Raji (cell line): Measurements from ENCODE around the gene PREX1.

Source experiments
- POLR2A ChIP-seq: IDR thresholded peaks from 2 replicates; pipeline ENCODE4 v1.6.1; 2011; ENCODE audit warnings: low read depth, low read length, control low read depth; ENCODE audit not compliant: insufficient read depth

The PREX1 gene

DNA sequence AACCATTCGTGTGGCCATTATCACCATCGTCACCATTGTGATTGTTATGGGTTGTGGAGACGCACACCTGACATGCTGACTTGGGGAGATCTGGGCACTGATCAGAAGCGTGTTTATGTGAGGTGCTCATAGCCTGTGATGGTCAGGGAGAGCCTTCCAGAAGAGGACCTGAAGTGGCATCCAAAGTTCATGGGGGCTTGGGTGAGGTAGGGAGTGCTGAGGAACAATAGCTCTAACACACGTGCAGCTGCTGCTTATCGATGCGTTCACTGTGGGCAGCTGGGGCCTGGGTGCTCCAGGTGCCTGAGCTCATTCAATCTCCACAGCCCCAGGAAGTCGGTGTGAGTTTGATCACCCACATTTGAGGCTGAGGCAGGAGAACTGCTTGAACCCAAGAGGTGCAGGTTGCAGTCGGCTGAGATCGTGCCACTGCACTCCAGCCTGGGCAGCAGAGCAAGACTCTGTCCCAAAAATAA lies 227.3 kb downstream of the PREX1 start:
- TF ChIP-seq POLR2A = no peak

DNA sequence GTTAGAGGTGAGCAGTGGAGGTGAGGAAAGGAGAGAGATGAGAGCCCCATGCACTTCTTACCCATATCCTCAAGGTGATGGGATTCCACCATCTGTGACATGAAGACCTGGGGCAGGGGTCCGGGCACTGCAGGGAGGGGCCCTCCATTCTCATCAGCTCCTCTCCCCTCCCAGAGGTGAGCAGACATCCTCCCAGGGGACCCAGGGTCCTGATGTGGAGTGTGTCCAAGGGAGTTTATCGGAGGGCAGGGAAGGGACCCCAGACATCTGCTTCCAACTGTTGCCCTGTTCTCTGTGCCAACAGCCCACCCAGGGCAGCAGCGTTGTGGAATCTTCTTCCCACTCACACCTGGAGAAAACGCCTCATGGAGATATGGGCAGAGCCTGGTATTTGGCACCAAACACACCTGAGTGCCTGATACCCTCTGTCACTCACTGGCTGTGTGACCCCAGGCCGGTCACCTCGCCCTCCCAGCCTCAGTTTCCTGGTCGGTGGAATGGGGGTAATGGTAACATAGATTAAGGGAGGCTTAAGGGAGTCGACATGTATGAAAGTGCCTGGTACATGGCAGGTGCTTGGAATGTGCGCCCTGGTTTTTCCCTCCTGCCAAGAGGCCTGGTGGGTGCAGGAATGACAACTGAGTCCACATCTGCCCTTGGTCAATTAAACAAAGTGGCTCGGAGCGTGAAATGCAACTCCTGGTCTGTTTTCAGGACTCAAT lies 227.9 kb downstream of the PREX1 start:
- no peak for TF ChIP-seq POLR2A

DNA sequence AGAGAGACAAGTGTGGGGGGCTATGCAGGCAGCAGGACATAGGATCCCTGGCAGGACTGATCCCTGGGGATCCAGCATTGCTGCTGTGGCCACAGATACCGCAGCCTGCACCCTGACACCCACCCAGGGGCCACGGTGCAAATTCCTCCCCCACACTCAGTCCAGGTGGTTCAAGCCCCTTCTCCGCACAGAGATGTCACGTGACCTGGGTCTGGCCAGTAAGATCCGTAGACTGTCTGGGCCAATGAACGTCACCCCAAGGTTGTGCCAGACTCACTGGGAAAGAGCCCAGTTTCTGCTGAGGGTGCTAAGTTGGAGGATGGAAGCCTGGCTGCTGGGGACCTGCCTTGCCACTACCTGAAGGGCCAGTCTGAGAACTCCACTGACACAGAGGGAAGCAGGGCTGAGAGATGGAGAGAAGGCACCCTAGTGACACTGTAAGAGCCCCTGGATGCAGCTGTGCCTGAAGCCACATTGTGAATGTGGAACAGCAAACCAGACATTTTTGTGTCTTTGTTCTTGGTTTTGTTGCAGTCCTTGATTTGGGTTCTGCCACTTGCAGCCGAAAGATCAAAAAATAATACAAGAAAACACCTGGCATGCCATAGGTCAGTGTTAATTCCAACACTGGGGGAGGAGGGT lies 228.6 kb downstream of the PREX1 start:
- no peak for TF ChIP-seq POLR2A

DNA sequence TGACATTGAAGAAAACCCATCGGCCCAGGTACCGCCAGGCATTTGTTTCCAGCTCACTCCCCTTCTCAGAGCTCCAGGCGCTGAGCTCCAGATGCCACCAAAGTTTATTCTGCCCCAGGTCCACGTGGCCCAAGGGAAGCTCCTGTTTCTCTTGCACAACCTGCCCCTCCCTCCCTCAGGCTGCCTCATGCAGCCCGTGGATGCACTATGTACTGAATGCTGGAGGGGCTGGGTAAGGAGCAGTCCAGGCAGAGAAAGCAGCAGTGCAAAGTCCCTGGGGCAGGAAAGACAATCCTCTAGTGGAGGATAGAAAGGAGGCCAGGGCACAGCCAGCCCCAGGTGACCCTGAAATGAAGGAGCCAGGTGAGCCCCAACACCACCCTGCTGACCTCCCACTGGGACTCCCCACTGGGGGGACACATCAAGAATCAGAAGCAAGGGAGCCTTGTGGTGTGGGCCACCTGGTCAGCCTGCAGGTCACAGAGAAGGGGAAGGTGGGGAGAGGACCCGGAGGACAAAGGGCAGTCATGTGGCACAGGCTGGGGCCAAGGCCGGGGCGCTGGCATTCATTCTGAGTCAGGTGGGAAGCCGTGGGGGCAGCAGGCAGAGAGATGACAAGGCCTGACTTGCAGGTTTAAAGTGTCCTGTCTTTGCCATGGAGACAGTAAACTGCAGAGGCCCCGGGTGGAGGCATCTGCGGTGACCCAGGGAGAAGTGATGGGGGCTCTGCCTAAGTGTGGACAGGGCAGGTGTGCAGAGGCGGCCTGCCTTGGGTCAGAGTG lies 230.1 kb downstream of the PREX1 start:
- TF ChIP-seq POLR2A = no peak

DNA sequence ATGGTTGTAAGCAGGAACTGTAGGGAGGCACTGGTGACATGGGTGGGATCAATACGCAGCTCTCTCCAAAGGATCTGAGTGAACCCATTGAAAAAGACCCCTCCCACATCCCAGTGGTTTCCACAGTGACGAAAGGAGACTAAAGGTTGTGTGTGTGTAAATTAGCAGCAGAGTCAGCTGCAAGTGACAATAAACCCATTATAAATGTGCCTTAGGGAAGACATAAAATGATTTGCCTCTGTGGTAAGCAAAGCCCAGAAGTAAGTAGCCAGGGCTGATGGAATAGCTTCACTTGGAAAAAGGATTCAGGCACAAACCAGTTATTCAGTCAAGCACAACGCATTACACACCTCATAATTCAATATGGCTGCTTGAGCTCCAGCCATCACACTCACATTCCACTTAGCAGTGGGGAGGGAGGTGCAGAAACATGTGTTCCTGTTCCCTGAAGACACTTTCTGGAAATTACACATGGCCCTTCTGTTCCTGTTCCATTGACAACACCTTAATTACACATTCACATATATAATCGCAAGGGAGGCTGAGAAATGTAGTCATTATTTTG lies 231.4 kb downstream of the PREX1 start:
- no peak for TF ChIP-seq POLR2A

DNA sequence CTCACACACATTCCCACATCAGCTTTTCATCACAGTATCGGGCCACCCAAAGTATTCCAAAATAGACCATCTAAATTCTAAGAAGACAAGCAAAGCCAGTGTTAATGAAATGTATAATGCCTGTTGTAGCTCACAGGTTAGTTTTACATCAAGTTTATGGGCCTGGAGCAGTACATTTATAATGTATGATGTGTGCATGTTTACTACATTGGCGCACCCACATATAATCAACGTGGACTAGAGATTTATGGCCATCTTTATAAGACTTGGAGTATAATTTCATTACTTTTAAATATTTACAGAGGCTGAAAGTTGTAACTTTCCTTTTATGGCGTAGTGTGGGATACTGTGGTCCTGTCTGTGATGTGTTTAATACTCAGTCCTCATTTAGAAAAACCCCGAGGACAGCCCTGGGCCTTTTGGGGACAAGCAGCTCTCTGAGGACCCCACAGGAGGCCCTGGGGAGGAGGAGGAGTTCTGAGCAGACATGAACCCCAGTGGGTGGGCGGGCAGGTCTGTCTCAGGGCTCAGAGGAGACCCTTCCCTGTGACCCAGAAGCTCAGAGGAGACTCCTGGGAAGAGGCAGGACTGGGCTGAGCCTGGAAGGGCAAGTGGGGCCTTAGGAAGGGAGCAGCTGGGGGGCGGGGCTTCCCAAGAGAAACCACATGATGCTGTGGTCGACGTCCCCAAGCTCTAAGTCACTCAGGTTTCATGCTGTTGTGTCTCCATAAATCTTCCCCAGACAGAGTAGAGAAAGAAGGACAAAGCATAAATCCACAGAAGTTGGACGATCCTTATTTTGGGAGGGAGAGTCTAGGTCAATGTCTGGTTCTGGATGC lies 232.1 kb downstream of the PREX1 start:
- TF ChIP-seq POLR2A = no peak

DNA sequence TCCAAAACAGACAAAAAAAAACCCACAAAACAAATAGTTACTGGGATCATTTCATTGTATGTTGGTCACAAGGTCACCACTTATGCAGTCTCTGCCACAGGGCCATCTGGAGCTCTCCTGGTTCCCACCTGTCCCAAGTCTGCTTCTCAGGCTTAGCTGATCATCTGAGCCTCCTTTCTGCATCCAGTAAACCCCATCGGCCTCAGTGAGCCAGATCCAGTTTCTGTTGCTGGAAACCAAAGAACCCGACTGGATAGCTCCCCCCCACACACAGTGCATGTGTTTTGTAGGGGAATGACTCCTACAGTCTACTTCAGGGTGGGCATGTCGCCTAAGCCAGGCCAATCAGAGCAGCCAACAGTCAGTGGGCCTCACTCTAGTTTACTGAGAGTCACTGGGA lies 233.3 kb downstream of the PREX1 start:
- TF ChIP-seq POLR2A = no peak

DNA sequence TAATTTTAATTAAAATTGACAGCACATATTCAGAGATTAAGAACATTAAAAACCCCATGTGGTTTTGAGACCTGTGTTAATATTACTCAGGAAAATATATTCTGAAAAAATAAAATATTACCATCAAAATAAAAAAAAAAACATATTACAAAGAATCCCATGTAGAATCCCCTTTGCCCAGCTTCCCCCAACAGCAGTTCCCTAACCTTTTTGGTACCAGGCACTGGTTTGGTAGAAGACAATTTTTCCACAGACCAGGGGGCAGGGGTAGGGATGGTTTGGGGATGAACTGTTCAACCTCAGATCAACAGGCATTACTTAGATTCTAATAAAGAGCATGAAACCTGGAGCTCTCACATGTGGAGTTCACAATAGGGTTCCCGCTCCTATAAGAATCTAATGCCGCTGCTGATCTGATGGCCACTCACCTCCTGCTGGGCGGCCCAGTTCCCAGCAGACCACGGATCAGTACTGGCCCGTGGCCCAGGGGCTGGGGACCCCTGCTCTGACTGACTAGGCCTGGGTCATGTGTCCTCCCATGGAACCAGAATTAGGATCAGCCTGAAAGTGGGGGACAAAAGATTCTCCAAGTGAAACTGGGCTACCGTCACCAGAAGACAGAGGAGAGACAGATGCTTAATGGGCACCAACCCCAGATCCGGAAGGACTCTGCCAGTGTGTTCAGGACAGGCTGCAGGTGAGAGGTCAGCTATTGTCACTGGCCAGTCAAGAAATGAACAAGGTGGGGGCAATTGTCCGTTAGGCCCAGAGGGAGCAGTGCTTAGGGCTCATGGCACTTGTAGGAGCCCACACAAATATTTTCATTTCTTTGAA lies 235.5 kb downstream of the PREX1 start:
- TF ChIP-seq POLR2A = no peak

DNA sequence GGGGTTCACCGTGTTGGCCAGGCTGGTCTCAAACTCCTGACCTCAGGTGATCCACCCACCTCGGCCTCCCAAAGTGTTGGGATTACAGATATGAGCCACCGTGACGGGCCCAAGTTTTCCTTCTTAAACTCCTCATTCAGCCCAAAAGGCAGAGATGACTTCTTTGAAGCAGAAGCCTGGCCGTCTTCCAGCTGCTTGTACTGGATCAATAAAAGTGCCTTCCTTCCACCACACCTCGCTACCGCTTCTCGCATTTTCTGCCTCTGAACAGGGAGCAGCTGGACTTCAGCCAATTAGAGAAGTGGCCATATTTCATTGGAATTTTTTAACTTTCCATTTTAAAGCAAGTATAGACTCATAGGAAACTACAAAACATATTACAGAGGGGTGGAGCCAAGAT lies 241.1 kb downstream of the PREX1 start:
- TF ChIP-seq POLR2A = no peak

DNA sequence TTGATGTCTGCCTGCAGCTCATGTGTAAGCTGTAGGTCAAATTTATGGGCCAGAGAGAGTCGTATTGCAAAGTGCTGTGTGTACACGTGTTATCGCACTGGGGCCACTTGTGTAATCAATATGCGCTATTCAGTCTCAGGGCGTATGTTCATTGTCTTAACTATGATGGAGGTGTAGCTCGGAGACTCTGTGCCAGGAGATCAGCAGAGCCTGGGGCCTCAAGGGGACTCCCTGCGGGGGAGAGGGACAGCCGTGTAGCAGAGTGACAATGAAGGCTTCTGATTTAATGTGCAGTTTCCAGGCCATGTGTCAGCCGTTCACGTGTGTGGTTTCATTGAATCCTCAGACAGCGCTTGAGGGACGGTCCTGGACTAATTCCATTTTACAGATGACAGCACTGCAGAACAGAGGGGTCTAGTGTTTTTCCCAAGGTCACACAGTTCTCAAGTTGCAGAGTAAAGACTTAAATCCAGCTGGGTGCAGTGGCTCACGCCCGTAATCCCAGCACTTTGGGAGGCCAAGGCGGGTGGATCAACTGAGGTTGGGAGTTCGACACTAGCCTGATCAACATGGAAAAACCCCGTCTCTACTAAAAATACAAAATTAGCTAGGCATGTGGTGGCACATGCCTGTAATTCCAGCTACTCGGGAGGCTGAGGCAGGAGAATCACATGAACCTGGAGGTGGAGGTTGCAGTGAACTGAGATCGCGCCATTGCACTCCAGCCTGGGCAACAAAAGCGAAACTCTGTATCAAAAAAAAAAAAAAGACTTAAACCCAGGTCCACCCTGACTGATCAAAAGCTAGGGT lies 242.5 kb downstream of the PREX1 start:
- TF ChIP-seq POLR2A = no peak

DNA sequence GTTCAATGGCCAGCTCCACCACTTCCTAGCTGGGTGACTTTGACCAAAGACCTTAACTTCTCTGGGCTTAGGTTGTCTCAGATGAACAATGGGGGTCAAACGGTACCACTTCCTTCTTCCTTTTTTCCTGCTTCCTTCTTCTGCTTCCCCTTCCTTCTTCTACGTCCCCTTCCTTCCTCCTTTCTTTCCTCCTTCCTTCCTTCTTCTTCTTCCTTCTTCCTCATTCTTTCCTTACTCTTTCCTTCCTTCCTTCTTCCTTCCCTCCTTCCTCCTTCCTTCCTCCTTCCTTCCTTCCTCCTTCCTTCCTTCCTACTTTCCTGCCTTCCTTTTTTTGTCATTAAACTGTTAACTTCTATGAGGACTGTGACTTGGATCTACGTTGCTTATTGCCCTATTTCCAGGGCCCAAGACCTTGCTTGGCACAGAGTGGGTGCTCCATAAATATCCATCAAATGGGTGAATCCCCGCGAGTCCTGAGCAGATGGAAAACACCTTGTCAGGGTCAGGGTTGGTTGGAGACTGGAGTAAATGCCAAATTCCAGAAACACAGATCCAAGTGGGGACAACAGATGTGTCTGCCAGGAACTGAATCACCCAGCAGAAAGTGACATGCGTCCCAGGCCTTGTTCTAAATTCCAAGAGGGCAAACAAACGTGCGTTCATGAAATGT lies 243.3 kb downstream of the PREX1 start:
- no peak for TF ChIP-seq POLR2A

DNA sequence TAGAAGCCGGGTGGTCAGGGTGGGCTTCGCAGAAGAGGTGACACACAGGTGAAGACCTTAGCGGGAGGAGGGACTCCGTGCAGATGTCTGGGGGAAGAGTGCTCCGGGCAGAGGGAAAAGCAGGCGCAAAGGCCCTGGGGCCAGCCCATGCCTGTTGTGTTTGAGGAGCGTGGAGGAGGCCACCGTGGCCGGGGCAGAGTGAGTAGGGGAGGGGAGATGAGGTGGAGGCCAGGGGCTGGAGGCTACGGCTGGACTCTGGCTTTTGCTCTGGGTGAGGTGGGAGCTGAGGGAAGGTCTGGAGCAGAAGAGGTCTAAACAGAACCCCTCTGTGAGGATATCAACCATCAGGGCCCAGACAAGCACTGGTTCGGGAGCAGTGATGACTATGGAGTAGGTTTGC lies 244.0 kb downstream of the PREX1 start:
- no peak for TF ChIP-seq POLR2A

DNA sequence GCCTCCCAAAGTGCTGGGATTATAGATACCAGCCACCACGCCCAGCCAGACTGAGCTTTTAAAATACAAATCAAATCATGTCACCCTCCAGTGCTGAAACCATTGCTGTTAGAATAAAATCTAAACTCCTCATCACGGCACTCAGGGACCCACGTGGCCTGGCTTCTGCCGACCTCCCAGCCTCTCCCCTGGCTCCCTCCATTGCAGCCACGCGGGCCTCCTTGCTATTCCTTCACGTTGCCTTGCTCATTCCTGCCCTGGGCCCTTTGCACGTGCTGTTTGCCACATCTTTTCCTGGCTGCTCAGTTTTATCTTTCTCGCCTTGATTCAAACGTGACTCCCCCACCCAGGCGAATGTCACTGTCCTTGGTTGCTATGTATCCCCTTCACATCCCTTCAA lies 244.6 kb downstream of the PREX1 start:
- TF ChIP-seq POLR2A = no peak
